K562 treated with DMSO at 1 percent for 48 hours (cell line): Measurements from ENCODE around the gene KNG1. TPM values are rescaled to one million over a fixed set of nuclear protein-coding genes. Genes with fewer than 3 reads are reported as not detected.

ENCODE experiments used
- total RNA-seq: library from RNA; unstranded; fragments of 300-600 nt; gene quantifications from 2 replicates; pipeline ENCODE4 v1.2.3, GENCODE V29; 2022; ENCODE audit warnings: low replicate concordance; ENCODE audit errors: extremely low read depth

KNG1 gene
- total RNA-seq, result not detected in 2 replicates

GRCh38 chr3:186717039-186717457, at the start of gene KNG1:
KNG1 (plus strand) TSS chr3:186717359; CDS start chr3:186717543, 184 bp downstream.

GRCh38 chr3:186783058-186783730, 66.0 kb downstream of the KNG1 start, which contains the start of gene EIF4A2:
EIF4A2 (plus strand) TSS chr3:186783577; CDS start chr3:186783611, 34 bp downstream.

Other genes starting within 250 kb of the KNG1 start
- gene CRYGS, start 173.0 kb upstream of the KNG1 start, total RNA-seq, result not detected in 2 replicates
- gene TBCCD1, start 150.0 kb upstream of the KNG1 start, total RNA-seq, result not detected in 2 replicates
- gene DNAJB11, start 146.6 kb upstream of the KNG1 start, total RNA-seq, result not detected in 2 replicates
- not detected in 2 replicates for gene AHSG, start 104.3 kb upstream of the KNG1 start, total RNA-seq
- not detected in 2 replicates for gene FETUB, start 77.0 kb upstream of the KNG1 start, total RNA-seq
- not detected in 2 replicates for gene HRG, start 51.3 kb upstream of the KNG1 start, total RNA-seq
- gene EIF4A2, start 66.2 kb downstream of the KNG1 start, total RNA-seq, result not detected in 2 replicates
- not detected in 2 replicates for gene RFC4, start 89.1 kb downstream of the KNG1 start, total RNA-seq
- not detected in 2 replicates for gene ADIPOQ, start 125.4 kb downstream of the KNG1 start, total RNA-seq
- gene ST6GAL1, start 213.2 kb downstream of the KNG1 start, total RNA-seq, result not detected in 2 replicates